Measurements from ENCODE around the gene RUFY4. TPM values are rescaled to one million over a fixed set of nuclear protein-coding genes. Genes with fewer than 3 reads are reported as not detected.

The RUFY4 gene
- total RNA-seq, 1 donor from 2014 or later, result not detected

GRCh38 chr2:218059289-218059688, 9.8 kb upstream of the RUFY4 start:
- no peaks in the 10 kb centered on the region for H3K36me3 ChIP-seq (ENCODE audit: control insufficient read depth in 3 of 3, insufficient read depth in 3 of 3, low read length in 3 of 3)

GRCh38 chr2:218060118-218060517, 8.9 kb upstream of the RUFY4 start:
- H3K4me3 ChIP-seq (ENCODE audit: low read length in 3 of 3), result no peak overlapping the region
- no peak overlapping the region for H3K9ac ChIP-seq (ENCODE audit: low read depth in 1 of 3, low read length in 3 of 3)
- H3K9me3 ChIP-seq (ENCODE audit: control insufficient read depth in 3 of 3, low read length in 3 of 3), result no peaks in the 10 kb centered on the region
- no peaks in the 10 kb centered on the region for H3K4me1 ChIP-seq (ENCODE audit: control insufficient read depth in 3 of 3, insufficient read depth in 3 of 3, low read length in 3 of 3)
- no peak overlapping the region for H3K27ac ChIP-seq (ENCODE audit: low read depth, low read length)
- no peaks in the 10 kb centered on the region for H3K36me3 ChIP-seq (ENCODE audit: control insufficient read depth in 3 of 3, insufficient read depth in 3 of 3, low read length in 3 of 3)
- peaks cover 0 to 15% (median 4%) of the 10 kb centered on the region in 3 donors for H3K27me3 ChIP-seq (ENCODE audit: control insufficient read depth in 3 of 3, insufficient read depth in 3 of 3, low read length in 3 of 3)

More at GRCh38 chr2:218059289-218059688, 9.8 kb upstream of the RUFY4 start:
- Histone ChIP-seq H3K9me3 (ENCODE audit: control insufficient read depth in 3 of 3, low read length in 3 of 3) (no peaks in the 10 kb centered on the region), H3K9ac (ENCODE audit: low read depth in 1 of 3, low read length in 3 of 3) (no peak overlapping the region), H3K27me3 (ENCODE audit: control insufficient read depth in 3 of 3, insufficient read depth in 3 of 3, low read length in 3 of 3) (peaks cover 0 to 12% (median 4%) of the 10 kb centered on the region in 3 donors), H3K4me3 (ENCODE audit: low read length in 3 of 3) (no peak overlapping the region), H3K27ac (ENCODE audit: low read depth, low read length) (no peak overlapping the region), H3K4me1 (ENCODE audit: control insufficient read depth in 3 of 3, insufficient read depth in 3 of 3, low read length in 3 of 3) (no peaks in the 10 kb centered on the region)

- peaks cover 0 to 17% (median 4%) of the 10 kb centered on the region in 3 donors for H3K27me3 ChIP-seq (ENCODE audit: control insufficient read depth in 3 of 3, insufficient read depth in 3 of 3, low read length in 3 of 3)
- no peaks in the 10 kb centered on the region for H3K4me1 ChIP-seq (ENCODE audit: control insufficient read depth in 3 of 3, insufficient read depth in 3 of 3, low read length in 3 of 3)
- no peak overlapping the region for H3K27ac ChIP-seq (ENCODE audit: low read depth, low read length)
- H3K4me3 ChIP-seq (ENCODE audit: low read length in 3 of 3), result no peak overlapping the region
- H3K36me3 ChIP-seq (ENCODE audit: control insufficient read depth in 3 of 3, insufficient read depth in 3 of 3, low read length in 3 of 3), result no peaks in the 10 kb centered on the region
- no peaks in the 10 kb centered on the region for H3K9me3 ChIP-seq (ENCODE audit: control insufficient read depth in 3 of 3, low read length in 3 of 3)
- H3K9ac ChIP-seq (ENCODE audit: low read depth in 1 of 3, low read length in 3 of 3), result no peak overlapping the region
Measured at GRCh38 chr2:218060950-218061660, 7.9 kb upstream of the RUFY4 start.

GRCh38 chr2:218063486-218063885, 5.6 kb upstream of the RUFY4 start:
- no peak overlapping the region for H3K9ac ChIP-seq (ENCODE audit: low read depth in 1 of 3, low read length in 3 of 3)
- H3K4me1 ChIP-seq (ENCODE audit: control insufficient read depth in 3 of 3, insufficient read depth in 3 of 3, low read length in 3 of 3), result peaks cover 0 to 1% (median under 1%) of the 10 kb centered on the region in 3 donors
- H3K9me3 ChIP-seq (ENCODE audit: control insufficient read depth in 3 of 3, low read length in 3 of 3), result no peaks in the 10 kb centered on the region
- peaks cover 0 to 32% (median 13%) of the 10 kb centered on the region in 3 donors for H3K27me3 ChIP-seq (ENCODE audit: control insufficient read depth in 3 of 3, insufficient read depth in 3 of 3, low read length in 3 of 3)
- no peak overlapping the region for H3K4me3 ChIP-seq (ENCODE audit: low read length in 3 of 3)
- no peak overlapping the region for H3K27ac ChIP-seq (ENCODE audit: low read depth, low read length)
- no peaks in the 10 kb centered on the region for H3K36me3 ChIP-seq (ENCODE audit: control insufficient read depth in 3 of 3, insufficient read depth in 3 of 3, low read length in 3 of 3)

GRCh38 chr2:218063896-218064295, 5.2 kb upstream of the RUFY4 start:
- no peak overlapping the region for H3K9ac ChIP-seq (ENCODE audit: low read depth in 1 of 3, low read length in 3 of 3)
- H3K27ac ChIP-seq (ENCODE audit: low read depth, low read length), result no peak overlapping the region
- H3K4me3 ChIP-seq (ENCODE audit: low read length in 3 of 3), result no peak overlapping the region
- H3K4me1 ChIP-seq (ENCODE audit: control insufficient read depth in 3 of 3, insufficient read depth in 3 of 3, low read length in 3 of 3), result peaks cover 2 to 4% (median 3%) of the 10 kb centered on the region in 3 donors
- H3K9me3 ChIP-seq (ENCODE audit: control insufficient read depth in 3 of 3, low read length in 3 of 3), result no peaks in the 10 kb centered on the region
- H3K36me3 ChIP-seq (ENCODE audit: control insufficient read depth in 3 of 3, insufficient read depth in 3 of 3, low read length in 3 of 3), result no peaks in the 10 kb centered on the region
- peaks cover 0 to 34% (median 15%) of the 10 kb centered on the region in 3 donors for H3K27me3 ChIP-seq (ENCODE audit: control insufficient read depth in 3 of 3, insufficient read depth in 3 of 3, low read length in 3 of 3)

- Histone ChIP-seq H3K4me3 (ENCODE audit: low read length in 3 of 3) (no peak overlapping the region), H3K27ac (ENCODE audit: low read depth, low read length) (no peak overlapping the region), H3K4me1 (ENCODE audit: control insufficient read depth in 3 of 3, insufficient read depth in 3 of 3, low read length in 3 of 3) (peaks cover 2 to 9% (median 6%) of the 10 kb centered on the region in 3 donors), H3K9me3 (ENCODE audit: control insufficient read depth in 3 of 3, low read length in 3 of 3) (no peaks in the 10 kb centered on the region), H3K27me3 (ENCODE audit: control insufficient read depth in 3 of 3, insufficient read depth in 3 of 3, low read length in 3 of 3) (peaks cover 0 to 29% (median 15%) of the 10 kb centered on the region in 3 donors), H3K36me3 (ENCODE audit: control insufficient read depth in 3 of 3, insufficient read depth in 3 of 3, low read length in 3 of 3) (no peaks in the 10 kb centered on the region), H3K9ac (ENCODE audit: low read depth in 1 of 3, low read length in 3 of 3) (no peak overlapping the region)
Measured at GRCh38 chr2:218065239-218066006, 3.6 kb upstream of the RUFY4 start.

GRCh38 chr2:218066926-218067515, 2.0 kb upstream of the RUFY4 start:
- Histone ChIP-seq H3K27ac (ENCODE audit: low read depth, low read length) (no peak overlapping the region), H3K4me3 (ENCODE audit: low read length in 3 of 3) (no peak overlapping the region), H3K9me3 (ENCODE audit: control insufficient read depth in 3 of 3, low read length in 3 of 3) (no peaks in the 10 kb centered on the region), H3K27me3 (ENCODE audit: control insufficient read depth in 3 of 3, insufficient read depth in 3 of 3, low read length in 3 of 3) (peaks cover 0 to 29% (median 11%) of the 10 kb centered on the region in 3 donors), H3K36me3 (ENCODE audit: control insufficient read depth in 3 of 3, insufficient read depth in 3 of 3, low read length in 3 of 3) (no peaks in the 10 kb centered on the region), H3K9ac (ENCODE audit: low read depth in 1 of 3, low read length in 3 of 3) (no peak overlapping the region), H3K4me1 (ENCODE audit: control insufficient read depth in 3 of 3, insufficient read depth in 3 of 3, low read length in 3 of 3) (peaks cover 2 to 9% (median 6%) of the 10 kb centered on the region in 3 donors)

GRCh38 chr2:218067523-218067922, 1.5 kb upstream of the RUFY4 start:
- H3K4me1 ChIP-seq (ENCODE audit: control insufficient read depth in 3 of 3, insufficient read depth in 3 of 3, low read length in 3 of 3), result peaks cover 2 to 9% (median 6%) of the 10 kb centered on the region in 3 donors
- H3K9ac ChIP-seq (ENCODE audit: low read depth in 1 of 3, low read length in 3 of 3), result no peak overlapping the region
- peaks cover 0 to 29% (median 11%) of the 10 kb centered on the region in 3 donors for H3K27me3 ChIP-seq (ENCODE audit: control insufficient read depth in 3 of 3, insufficient read depth in 3 of 3, low read length in 3 of 3)
- H3K27ac ChIP-seq (ENCODE audit: low read depth, low read length), result no peak overlapping the region
- no peaks in the 10 kb centered on the region for H3K36me3 ChIP-seq (ENCODE audit: control insufficient read depth in 3 of 3, insufficient read depth in 3 of 3, low read length in 3 of 3)
- no peaks in the 10 kb centered on the region for H3K9me3 ChIP-seq (ENCODE audit: control insufficient read depth in 3 of 3, low read length in 3 of 3)
- H3K4me3 ChIP-seq (ENCODE audit: low read length in 3 of 3), result no peak overlapping the region

GRCh38 chr2:218069606-218070300, 700 bp downstream of the RUFY4 start:
- peaks cover 2 to 9% (median 6%) of the 10 kb centered on the region in 3 donors for H3K4me1 ChIP-seq (ENCODE audit: control insufficient read depth in 3 of 3, insufficient read depth in 3 of 3, low read length in 3 of 3)
- H3K27me3 ChIP-seq (ENCODE audit: control insufficient read depth in 3 of 3, insufficient read depth in 3 of 3, low read length in 3 of 3), result peaks cover 0 to 24% (median 12%) of the 10 kb centered on the region in 3 donors
- no peaks in the 10 kb centered on the region for H3K9me3 ChIP-seq (ENCODE audit: control insufficient read depth in 3 of 3, low read length in 3 of 3)
- no peak overlapping the region for H3K9ac ChIP-seq (ENCODE audit: low read depth in 1 of 3, low read length in 3 of 3)
- no peak overlapping the region for H3K4me3 ChIP-seq (ENCODE audit: low read length in 3 of 3)
- H3K36me3 ChIP-seq (ENCODE audit: control insufficient read depth in 3 of 3, insufficient read depth in 3 of 3, low read length in 3 of 3), result no peaks in the 10 kb centered on the region
- H3K27ac ChIP-seq (ENCODE audit: low read depth, low read length), result no peak overlapping the region
